ENCODE data around the gene HDAC5. TPM values are rescaled to one million over a fixed set of nuclear protein-coding genes. Genes with fewer than 3 reads are reported as not detected.

HDAC5 gene
- total RNA-seq, 4 donors from 2014 or later: 31.1 to 135 (median 68.0) TPM

DNA sequence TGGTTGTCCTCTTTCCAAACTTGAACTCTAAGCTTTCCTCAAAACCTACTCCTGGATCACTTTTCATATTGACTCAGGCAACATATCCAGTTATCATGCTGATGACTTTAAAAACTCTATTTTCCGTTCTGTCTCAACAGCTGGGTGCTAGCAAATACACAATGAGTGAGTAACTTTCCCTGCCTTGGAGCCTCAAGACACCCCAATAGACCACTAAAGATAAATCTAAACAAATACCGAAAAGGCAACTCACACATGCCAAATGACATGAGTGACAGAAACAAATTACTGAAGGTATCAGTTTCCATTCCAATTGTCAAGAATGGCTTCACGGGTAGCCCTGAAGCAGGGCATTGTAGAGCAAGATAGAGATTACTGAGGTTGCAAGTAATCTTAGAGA is 93.0 kb downstream of the HDAC5 start:
- H3K27ac ChIP-seq: no peak overlapping the region
- WGBS, 2 donors: 82 to 90% methylated on average over 3 of the region's 3 CpGs
- peaks cover 0 to 61% (median 0%) of the 10 kb centered on the region in 3 donors for H3K36me3 ChIP-seq
- no peaks in the 10 kb centered on the region for H3K27me3 ChIP-seq
- no peak for DNase-seq
- no peak overlapping the region for H3K4me3 ChIP-seq
- H3K9me3 ChIP-seq: no peaks in the 10 kb centered on the region
- no peaks in the 10 kb centered on the region for H3K4me1 ChIP-seq
- no peak for TF ChIP-seq POLR2A (IDR thresholded peaks at IDR 0.05)
- TF ChIP-seq, protein P1, sequence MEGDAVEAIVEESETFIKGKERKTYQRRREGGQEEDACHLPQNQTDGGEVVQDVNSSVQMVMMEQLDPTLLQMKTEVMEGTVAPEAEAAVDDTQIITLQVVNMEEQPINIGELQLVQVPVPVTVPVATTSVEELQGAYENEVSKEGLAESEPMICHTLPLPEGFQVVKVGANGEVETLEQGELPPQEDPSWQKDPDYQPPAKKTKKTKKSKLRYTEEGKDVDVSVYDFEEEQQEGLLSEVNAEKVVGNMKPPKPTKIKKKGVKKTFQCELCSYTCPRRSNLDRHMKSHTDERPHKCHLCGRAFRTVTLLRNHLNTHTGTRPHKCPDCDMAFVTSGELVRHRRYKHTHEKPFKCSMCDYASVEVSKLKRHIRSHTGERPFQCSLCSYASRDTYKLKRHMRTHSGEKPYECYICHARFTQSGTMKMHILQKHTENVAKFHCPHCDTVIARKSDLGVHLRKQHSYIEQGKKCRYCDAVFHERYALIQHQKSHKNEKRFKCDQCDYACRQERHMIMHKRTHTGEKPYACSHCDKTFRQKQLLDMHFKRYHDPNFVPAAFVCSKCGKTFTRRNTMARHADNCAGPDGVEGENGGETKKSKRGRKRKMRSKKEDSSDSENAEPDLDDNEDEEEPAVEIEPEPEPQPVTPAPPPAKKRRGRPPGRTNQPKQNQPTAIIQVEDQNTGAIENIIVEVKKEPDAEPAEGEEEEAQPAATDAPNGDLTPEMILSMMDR (IDR thresholded peaks at IDR 0.05): no peak
- intact Hi-C loops (cut with DNase I): no loop called here

DNA sequence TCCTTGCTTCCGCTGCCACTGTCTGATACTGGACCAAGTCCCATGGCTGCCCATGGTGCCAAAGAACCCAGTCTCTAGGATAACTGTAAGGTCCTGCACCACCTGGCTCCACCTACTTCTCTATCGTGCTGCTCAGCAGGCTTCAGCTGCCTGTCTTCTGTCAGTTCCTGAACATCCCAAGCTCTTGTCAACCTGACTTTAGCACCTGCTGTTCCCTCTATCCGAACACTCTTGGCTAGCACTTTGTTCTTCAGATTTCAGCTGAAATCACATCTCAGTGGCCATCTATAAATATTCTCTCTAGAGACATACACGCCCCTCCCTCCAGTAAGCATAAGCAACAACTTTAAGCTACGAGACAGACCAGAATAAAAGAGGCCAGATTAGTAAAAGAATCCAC is 93.7 kb downstream of the HDAC5 start:
- 80 to 83% methylated on average over 5 of the region's 5 CpGs for WGBS, 2 donors

More for the DNA sequence above, 93.7 kb downstream of the HDAC5 start:
- Histone ChIP-seq H3K36me3 (peaks cover 0 to 68% (median 0%) of the 10 kb centered on the region in 3 donors), H3K27me3 (no peaks in the 10 kb centered on the region), H3K27ac (no peak overlapping the region), H3K4me3 (no peak overlapping the region), H3K9me3 (no peaks in the 10 kb centered on the region), H3K4me1 (no peaks in the 10 kb centered on the region)
- DNase-seq: no peak
- intact Hi-C loops (cut with DNase I): no loop called here
- TF ChIP-seq, protein P1 (IDR thresholded peaks at IDR 0.05): no peak
- TF ChIP-seq POLR2A (IDR thresholded peaks at IDR 0.05): no peak

Small RNA genes lying within 50 kb of the gene (small RNA-seq; reads per million reads assigned to genes)
- 0 reads per million in 4 donors for gene RNU6-131P

Other genes starting within 250 kb of the HDAC5 start
- 1 to 10 TPM in 1 of 4 donors, under 1 TPM in 3; 0.18 to 3.6 (median 0.54) TPM for gene MPP2, start 216.1 kb downstream of the HDAC5 start, total RNA-seq
- not detected for gene PPY, start 181.2 kb downstream of the HDAC5 start, total RNA-seq
- not detected for gene PYY, start 169.7 kb downstream of the HDAC5 start, total RNA-seq
- gene NAGS, start 119.0 kb downstream of the HDAC5 start, total RNA-seq: 1 to 10 TPM in 3 of 4 donors, under 1 TPM in 1; 0.64 to 2.7 (median 2.1) TPM
- 10 to 100 TPM; 20.6 to 40.8 (median 34.1) TPM for gene TMEM101, start 108.7 kb downstream of the HDAC5 start, total RNA-seq
- gene LSM12, start 57.0 kb downstream of the HDAC5 start, total RNA-seq: 10 to 100 TPM; 27.3 to 44.3 (median 36.9) TPM
- 10 to 100 TPM; 10.3 to 23.3 (median 17.2) TPM for gene G6PC3, start 52.9 kb downstream of the HDAC5 start, total RNA-seq
- 1 to 10 TPM; 1.9 to 4.7 (median 4.0) TPM for gene HROB, start 18.3 kb upstream of the HDAC5 start, total RNA-seq
- under 1 TPM in 1 of 4 donors, not detected in 3; 0.11 TPM for gene ASB16, start 47.1 kb upstream of the HDAC5 start, total RNA-seq
- gene TMUB2, start 63.3 kb upstream of the HDAC5 start, total RNA-seq: 10 to 100 TPM; 14.6 to 25.5 (median 21.6) TPM
- 10 to 100 TPM; 37.7 to 47.3 (median 44.0) TPM for gene ATXN7L3, start 76.2 kb upstream of the HDAC5 start, total RNA-seq
- 10 to 100 TPM; 38.9 to 57.4 (median 51.0) TPM for gene UBTF, start 96.0 kb upstream of the HDAC5 start, total RNA-seq
- gene SLC4A1, start 144.5 kb upstream of the HDAC5 start, total RNA-seq: not detected
- gene RUNDC3A, start 185.0 kb upstream of the HDAC5 start, total RNA-seq: 1 to 10 TPM in 2 of 4 donors, under 1 TPM in 2; 0.23 to 1.1 (median 0.81) TPM
- 100 to 1,000 TPM in 2 of 4 donors, 10 to 100 TPM in 2; 93.2 to 148 (median 107) TPM for gene SLC25A39, start 201.2 kb upstream of the HDAC5 start, total RNA-seq
- 1,000 to 10,000 TPM in 1 of 4 donors, 100 to 1,000 TPM in 3; 428 to 1,204 (median 642) TPM for gene GRN, start 221.7 kb upstream of the HDAC5 start, total RNA-seq
- 10 to 100 TPM in 1 of 4 donors, 1 to 10 TPM in 2, under 1 TPM in 1; 0.35 to 17.4 (median 3.2) TPM for gene FAM171A2, start 240.2 kb upstream of the HDAC5 start, total RNA-seq